Gastroesophageal sphincter (tissue), 4 donors: Measurements from ENCODE around the gene COG5. TPM values are rescaled to one million over a fixed set of nuclear protein-coding genes. Genes with fewer than 3 reads are reported as not detected.
"Not testable (repeated sequence)": the region's sequence is repeated elsewhere in the genome, so short reads cannot be mapped to it uniquely, and the experiment has no call there.

Source experiments
- ATAC-seq: fragments of 150-250 bp; one replicate; pipeline ENCODE4 v1.9.1; 2016; ENCODE audit warnings: mild to moderate bottlenecking, moderate library complexity
- H3K27ac ChIP-seq, 4 donors: fragments of 200-600 bp; sonication (generic) in 3 of 4; 1 replicate in 3 of 4; 2 replicates in 1 of 4; pipeline ENCODE4 v1.5.1; 2016 to 2019
- H3K27me3 ChIP-seq: fragments of 200-600 bp; sonication (generic); one replicate; pipeline ENCODE4 v1.5.1; 2019
- H3K36me3 ChIP-seq, 2 donors: fragments of 200-600 bp; sonication (generic); one replicate each; pipeline ENCODE4 v1.5.1; 2019; ENCODE audit warnings: control low read depth in 1 of 2
- H3K4me1 ChIP-seq, 3 donors: fragments of 200-600 bp; sonication (generic); 1 replicate in 2 of 3; 2 replicates in 1 of 3; pipeline ENCODE4 v1.5.1; 2016 to 2019; ENCODE audit warnings: control low read depth in 2 of 3
- H3K4me3 ChIP-seq, 2 donors: fragments of 200-600 bp; sonication (generic); one replicate each; pipeline ENCODE4 v1.5.1; 2019; ENCODE audit warnings: mild to moderate bottlenecking in 1 of 2, moderate library complexity in 1 of 2
- H3K9me3 ChIP-seq, 3 donors: fragments of 200-600 bp; sonication (generic); one replicate each; pipeline ENCODE4 v1.5.1; 2017 to 2019; ENCODE audit warnings: control low read depth in 2 of 3
- EP300 ChIP-seq: sonication (generic); formaldehyde crosslinking; IDR thresholded peaks from one replicate; pipeline ENCODE4 v1.6.1; 2017; ENCODE audit warnings: antibody characterized with exemption, mild to moderate bottlenecking
- POLR2A ChIP-seq, 2 donors: fragments of 450-650 bp; IDR thresholded peaks; one replicate each; pipeline ENCODE4 v1.6.1; 2017; ENCODE audit warnings: antibody characterized with exemption in 2 of 2, mild to moderate bottlenecking in 2 of 2, moderate library complexity in 1 of 2
- POLR2AphosphoS5 ChIP-seq: sonication (generic); formaldehyde crosslinking; IDR thresholded peaks from one replicate; pipeline ENCODE4 v1.6.1; 2017; ENCODE audit warnings: antibody characterized with exemption
- WGBS, 2 donors: methylation state at CpG; one replicate each; pipeline ENCODE4 v1.1.5; 2018; ENCODE audit warnings: low coverage in 1 of 2; 5-methylcytosine and 5-hydroxymethylcytosine counted together
- small RNA-seq, 4 donors: library from RNA; depleted of rRNA; stranded (forward); fragments of <200 nt; gene quantifications; one replicate each; pipeline ENCODE3, GENCODE V24; 2016
- total RNA-seq, 4 donors: library from RNA; depleted of rRNA; stranded (reverse); fragments of >200 nt; gene quantifications; one replicate each; pipeline ENCODE4 v1.1.0, GENCODE V29; 2016
- TF ChIP-seq, protein P1 (sequence below), 4 experiments: fragments of 200-600 bp in 2 of 4; fragments of 450-650 bp in 2 of 4; sonication (generic) in 1 of 4; IDR thresholded peaks; one replicate each; pipeline ENCODE4 v1.5.1; 2017 to 2019; ENCODE audit warnings: antibody characterized with exemption in 4 of 4, mild to moderate bottlenecking in 2 of 4, moderate library complexity in 2 of 4

The COG5 gene
- total RNA-seq, 4 donors from 2014 or later: 31.6 to 50.4 (median 41.1) TPM

DNA sequence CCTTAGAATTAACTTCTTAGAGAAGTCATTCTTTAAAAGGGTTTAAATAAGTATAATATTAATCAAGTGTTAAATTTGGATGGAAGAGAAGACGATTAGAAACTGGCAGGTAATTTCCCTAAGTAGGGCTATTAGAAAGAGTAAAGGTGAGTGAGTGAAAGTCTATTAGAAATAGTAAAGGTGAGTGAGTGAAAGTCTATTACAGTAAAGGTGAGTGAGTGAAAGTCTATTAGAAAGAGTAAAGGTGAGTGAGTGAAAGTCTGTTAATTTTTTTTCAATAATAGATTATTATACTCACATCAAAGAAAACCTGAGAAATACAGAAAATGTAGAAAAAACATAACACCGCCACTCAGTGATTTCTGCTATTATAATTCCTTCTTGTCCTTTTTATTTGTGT, 405.7 kb downstream of the COG5 start:
- peaks cover 0 to 62% of the 10 kb centered on the region in 2 donors for H3K36me3 ChIP-seq
- H3K4me1 ChIP-seq: no peaks in the 10 kb centered on the region
- no peak overlapping the region for H3K27ac ChIP-seq
- H3K4me3 ChIP-seq: no peak overlapping the region
- TF ChIP-seq POLR2A (IDR thresholded peaks at IDR 0.05): no peak
- TF ChIP-seq, protein P1, sequence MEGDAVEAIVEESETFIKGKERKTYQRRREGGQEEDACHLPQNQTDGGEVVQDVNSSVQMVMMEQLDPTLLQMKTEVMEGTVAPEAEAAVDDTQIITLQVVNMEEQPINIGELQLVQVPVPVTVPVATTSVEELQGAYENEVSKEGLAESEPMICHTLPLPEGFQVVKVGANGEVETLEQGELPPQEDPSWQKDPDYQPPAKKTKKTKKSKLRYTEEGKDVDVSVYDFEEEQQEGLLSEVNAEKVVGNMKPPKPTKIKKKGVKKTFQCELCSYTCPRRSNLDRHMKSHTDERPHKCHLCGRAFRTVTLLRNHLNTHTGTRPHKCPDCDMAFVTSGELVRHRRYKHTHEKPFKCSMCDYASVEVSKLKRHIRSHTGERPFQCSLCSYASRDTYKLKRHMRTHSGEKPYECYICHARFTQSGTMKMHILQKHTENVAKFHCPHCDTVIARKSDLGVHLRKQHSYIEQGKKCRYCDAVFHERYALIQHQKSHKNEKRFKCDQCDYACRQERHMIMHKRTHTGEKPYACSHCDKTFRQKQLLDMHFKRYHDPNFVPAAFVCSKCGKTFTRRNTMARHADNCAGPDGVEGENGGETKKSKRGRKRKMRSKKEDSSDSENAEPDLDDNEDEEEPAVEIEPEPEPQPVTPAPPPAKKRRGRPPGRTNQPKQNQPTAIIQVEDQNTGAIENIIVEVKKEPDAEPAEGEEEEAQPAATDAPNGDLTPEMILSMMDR (IDR thresholded peaks at IDR 0.05): no peak
- TF ChIP-seq EP300: no peak
- no peak for TF ChIP-seq POLR2AphosphoS5
- no peak for ATAC-seq
- H3K27me3 ChIP-seq: no peaks in the 10 kb centered on the region
- 80 to 86% methylated on average over 2 of the region's 2 CpGs for WGBS, 2 donors
- H3K9me3 ChIP-seq: no peaks in the 10 kb centered on the region

DNA sequence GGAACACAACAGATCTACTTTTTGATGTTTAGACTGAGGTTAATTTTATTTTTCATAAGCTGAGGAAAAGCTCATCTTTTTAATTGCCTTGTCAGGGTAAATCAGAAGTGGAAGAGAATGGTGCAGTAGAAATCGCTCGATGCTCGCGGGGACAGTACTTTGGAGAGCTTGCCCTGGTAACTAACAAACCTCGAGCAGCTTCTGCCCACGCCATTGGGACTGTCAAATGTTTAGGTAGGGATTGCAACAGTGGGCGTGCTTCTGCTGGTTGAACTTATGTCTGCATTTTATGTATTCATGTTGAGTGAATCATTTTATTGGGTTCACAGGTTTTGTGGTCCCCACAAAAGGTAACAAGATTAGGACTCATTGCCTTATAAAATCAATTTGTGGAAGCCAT, 406.6 kb downstream of the COG5 start:
- WGBS, 2 donors: 92 to 100% methylated on average over 7 of the region's 7 CpGs
- TF ChIP-seq EP300 (no peak), POLR2AphosphoS5 (no peak), POLR2A (IDR thresholded peaks at IDR 0.05) (no peak)
- TF ChIP-seq, protein P1 (IDR thresholded peaks at IDR 0.05): no peak
- no peaks in the 10 kb centered on the region for H3K27me3 ChIP-seq
- H3K4me3 ChIP-seq: no peak overlapping the region
- H3K36me3 ChIP-seq: peaks cover 0 to 71% of the 10 kb centered on the region in 2 donors
- no peaks in the 10 kb centered on the region for H3K4me1 ChIP-seq
- H3K27ac ChIP-seq: no peak overlapping the region
- ATAC-seq: no peak
- no peaks in the 10 kb centered on the region for H3K9me3 ChIP-seq

DNA sequence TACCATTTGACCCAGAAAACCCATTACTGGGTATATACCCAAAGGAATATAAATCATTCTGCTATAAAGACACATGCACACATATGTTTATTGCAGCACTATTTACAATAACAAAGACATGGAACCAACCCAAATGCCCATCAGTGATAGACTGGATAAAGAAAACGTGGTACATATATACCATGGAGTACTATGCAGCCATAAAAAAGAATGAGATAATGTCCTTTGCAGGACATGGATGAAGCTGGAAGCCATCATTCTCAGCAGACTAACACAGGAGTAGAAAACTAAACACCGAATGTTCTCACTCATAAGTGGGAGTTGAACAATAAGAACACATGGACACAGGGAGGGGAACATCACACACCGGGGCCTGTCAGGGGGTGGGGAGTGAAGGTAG, 408.0 kb downstream of the COG5 start:
- not testable (repeated sequence) for H3K9me3 ChIP-seq, ATAC-seq, H3K27ac ChIP-seq, H3K4me1 ChIP-seq, H3K27me3 ChIP-seq, H3K4me3 ChIP-seq
- peaks cover 0 to 77% of the 10 kb centered on the region in 2 donors for H3K36me3 ChIP-seq
- 87% methylated on average over 3 of the region's 3 CpGs; no CpG with 5 or more reads in 1 of the 2 donors for WGBS, 2 donors

DNA sequence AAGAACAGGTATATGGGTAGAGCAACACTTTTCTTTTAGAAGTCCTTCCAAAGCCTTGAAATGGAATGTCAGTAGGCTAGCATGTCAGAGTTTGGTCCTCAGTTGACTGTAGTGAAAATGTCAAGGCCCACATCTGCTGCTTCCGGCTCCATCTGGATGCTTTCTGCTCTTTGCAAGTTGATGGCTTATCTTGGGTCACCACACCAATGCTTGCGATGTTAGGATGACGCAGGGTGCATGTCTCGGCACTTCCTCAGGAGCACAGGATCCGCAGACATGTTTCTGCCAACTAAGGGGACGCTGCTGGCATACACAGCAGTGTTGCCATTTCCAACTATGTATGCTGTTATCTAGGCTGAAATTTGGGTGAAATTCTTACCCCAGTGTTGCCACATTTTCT, 408.9 kb downstream of the COG5 start:
- Histone ChIP-seq H3K27me3 (no peaks in the 10 kb centered on the region), H3K9me3 (no peaks in the 10 kb centered on the region), H3K4me1 (peaks cover 0 to 9% (median 0%) of the 10 kb centered on the region in 3 donors), H3K36me3 (peaks cover 0 to 68% of the 10 kb centered on the region in 2 donors), H3K4me3 (no peak overlapping the region), H3K27ac (no peak overlapping the region)
- 95 to 100% methylated on average over 5 of the region's 6 CpGs for WGBS, 2 donors
- TF ChIP-seq POLR2A (IDR thresholded peaks at IDR 0.05) (no peak), POLR2AphosphoS5 (no peak), EP300 (no peak)
- TF ChIP-seq, protein P1 (IDR thresholded peaks at IDR 0.05): no peak
- no peak for ATAC-seq

DNA sequence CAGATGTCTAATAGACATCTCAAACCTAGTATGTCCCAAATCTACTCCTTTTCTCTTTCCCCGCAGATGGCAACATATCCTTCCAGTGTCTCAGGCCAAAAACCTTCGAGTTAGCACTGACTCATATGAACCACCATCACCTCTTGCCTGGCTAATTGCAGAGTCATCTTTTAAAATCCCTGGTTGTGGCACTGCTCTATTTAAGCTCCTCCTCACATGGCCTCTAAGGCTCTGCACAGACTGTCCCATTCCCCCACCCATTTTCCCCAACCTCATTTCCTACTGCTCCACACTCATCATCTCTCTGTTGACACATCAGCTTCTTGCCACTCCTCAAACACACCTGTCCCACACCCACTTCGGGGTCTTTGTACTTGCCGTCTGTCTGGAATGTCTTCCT, 411.7 kb downstream of the COG5 start:
- H3K4me3 ChIP-seq: no peak overlapping the region
- TF ChIP-seq POLR2A (IDR thresholded peaks at IDR 0.05) (no peak), POLR2AphosphoS5 (no peak), EP300 (no peak)
- TF ChIP-seq, protein P1 (IDR thresholded peaks at IDR 0.05): no peak
- 39 to 56% methylated on average over 2 to 4 of the region's 4 CpGs for WGBS, 2 donors
- no peaks in the 10 kb centered on the region for H3K9me3 ChIP-seq
- H3K27ac ChIP-seq: no peak overlapping the region
- peaks cover 0 to 31% (median 2%) of the 10 kb centered on the region in 3 donors for H3K4me1 ChIP-seq
- no peak for ATAC-seq
- H3K36me3 ChIP-seq: peaks cover 0 to 40% of the 10 kb centered on the region in 2 donors
- H3K27me3 ChIP-seq: no peaks in the 10 kb centered on the region

Small RNA genes within 50 kb of the gene (small RNA-seq; reads per million reads assigned to genes)
- gene AC002381.1 (0 reads per million in 4 donors), gene RF01233 (0 reads per million in 4 donors)

Other genes starting within 250 kb of the COG5 start
- gene GPR22, start 93.9 kb downstream of the COG5 start, total RNA-seq: not detected
- gene DUS4L, start 51 bp upstream of the COG5 start, total RNA-seq: 10 to 100 TPM in 1 of 4 donors, 1 to 10 TPM in 3; 4.0 to 14.8 (median 6.7) TPM
- gene BCAP29, start 16.3 kb upstream of the COG5 start, total RNA-seq: 100 to 1,000 TPM; 125 to 199 (median 136) TPM
- gene SLC26A4, start 96.9 kb upstream of the COG5 start, total RNA-seq: 1 to 10 TPM in 2 of 4 donors, under 1 TPM in 2; 0.42 to 6.1 (median 1.4) TPM
- 10 to 100 TPM; 42.8 to 65.8 (median 53.8) TPM for gene CBLL1, start 180.2 kb upstream of the COG5 start, total RNA-seq
- gene SLC26A3, start 239.3 kb upstream of the COG5 start, total RNA-seq: 10 to 100 TPM in 2 of 4 donors, 1 to 10 TPM in 1, under 1 TPM in 1; 0.81 to 13.1 (median 8.6) TPM